NCI-H460 (cell line): Measurements from ENCODE around the gene ALPK1. TPM values are rescaled to one million over a fixed set of nuclear protein-coding genes. Genes with fewer than 3 reads are reported as not detected.
"Not testable (repeated sequence)": the region's sequence is repeated elsewhere in the genome, so short reads cannot be mapped to it uniquely, and the experiment has no call there.

Experiments used
- DNase-seq: peaks from one replicate; pipeline ENCODE4 v3.0.0-alpha.2; 2016; ENCODE audit warnings: low read depth; ENCODE audit errors: extremely low read depth
- total RNA-seq: library from RNA; depleted of rRNA; stranded (reverse); fragments of >200 nt; shearing (Covaris generic); gene quantifications from 2 replicates; pipeline ENCODE4 v1.2.3, GENCODE V29; 2014; rRNA removed

ALPK1 gene
- total RNA-seq, 1 experiment from 2014 or later: 19.0 TPM

GRCh38 chr4:112436987-112437386 is 139.8 kb downstream of the ALPK1 start:
- DNase-seq: no peak

GRCh38 chr4:112442226-112442625 is 145.1 kb downstream of the ALPK1 start:
- DNase-seq: not testable (repeated sequence)

GRCh38 chr4:112448306-112449132 is 151.3 kb downstream of the ALPK1 start:
- DNase-seq: no peak

GRCh38 chr4:112449708-112450107 is 152.5 kb downstream of the ALPK1 start:
- DNase-seq: no peak

- DNase-seq: no peak
These were observed 153.9 kb downstream of the ALPK1 start for GRCh38 chr4:112451104-112451503.

- no peak for DNase-seq
These were observed 154.7 kb downstream of the ALPK1 start for GRCh38 chr4:112451831-112452230.

GRCh38 chr4:112453321-112453720 is 156.2 kb downstream of the ALPK1 start:
- no peak for DNase-seq

- DNase-seq: no peak
These were observed 175.1 kb downstream of the ALPK1 start for GRCh38 chr4:112472318-112472717.

GRCh38 chr4:112473985-112474384 is 176.8 kb downstream of the ALPK1 start:
- DNase-seq: no peak

- DNase-seq: no peak
These were observed 188.8 kb downstream of the ALPK1 start for GRCh38 chr4:112485930-112486329.

GRCh38 chr4:112490808-112491207 is 193.6 kb downstream of the ALPK1 start:
- not testable (repeated sequence) for DNase-seq

Other genes starting within 250 kb of the ALPK1 start
- 6.2 and 7.4 TPM in 2 replicates for gene FAM241A, start 151.9 kb upstream of the ALPK1 start, total RNA-seq
- 44.9 and 47.9 TPM in 2 replicates for gene AP1AR, start 65.6 kb upstream of the ALPK1 start, total RNA-seq
- gene TIFA, start 11.5 kb upstream of the ALPK1 start, total RNA-seq: 10.2 and 13.1 TPM in 2 replicates
- not detected in 2 replicates for gene NEUROG2, start 218.8 kb downstream of the ALPK1 start, total RNA-seq